HG02943 (cell line): ENCODE data around the gene C14orf93.
"Not testable (repeated sequence)": the region's sequence is repeated elsewhere in the genome, so short reads cannot be mapped to it uniquely, and the experiment has no call there.

Source experiments
- ATAC-seq: cut with Tn5 transposase; IDR thresholded peaks from one replicate; pipeline ENCODE4 v1.9.1; 2021; ENCODE audit warnings: mild to moderate bottlenecking, low read depth, moderate library complexity; ENCODE audit not compliant: unreplicated experiment

The C14orf93 gene

DNA sequence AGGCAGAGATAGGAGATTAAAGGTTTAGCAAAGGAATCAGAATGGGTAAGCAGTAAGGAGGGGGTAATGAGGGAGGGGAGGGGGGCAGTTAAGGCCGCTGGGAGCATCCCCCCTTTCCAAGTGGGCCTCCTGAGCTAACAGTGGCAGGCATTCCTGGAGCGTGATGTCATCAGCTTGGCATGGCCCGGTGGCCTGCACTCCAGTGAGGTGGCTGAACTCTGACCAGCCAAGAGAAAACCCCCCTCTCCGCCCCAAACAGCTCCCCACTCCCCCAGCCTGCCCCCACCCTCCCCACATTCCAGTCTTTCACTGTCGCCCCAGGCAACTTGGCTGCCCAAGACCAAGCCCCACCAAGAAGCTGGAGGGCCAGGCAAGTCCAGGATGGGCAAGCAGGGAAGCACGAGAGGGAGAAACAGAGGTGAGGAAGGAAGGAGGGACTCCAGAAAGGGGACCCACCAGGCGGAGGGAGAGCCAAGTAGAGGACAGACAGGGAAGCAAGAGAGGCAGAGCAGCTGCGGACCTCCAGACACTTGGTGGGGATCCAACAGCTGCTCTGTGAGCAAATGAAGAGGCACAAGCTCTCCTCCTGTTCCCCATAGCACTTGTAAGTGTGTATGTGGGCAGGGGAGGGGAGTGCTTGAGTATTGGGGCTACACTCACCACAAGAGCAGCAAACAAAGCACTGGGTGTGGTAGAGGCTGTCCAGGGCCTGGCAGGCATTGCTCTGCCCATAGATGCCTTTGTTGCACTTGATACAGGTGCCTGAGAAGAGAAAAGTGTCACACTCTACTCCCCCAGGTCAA is 32.1 kb downstream of the C14orf93 start:
- ATAC-seq: no peak

DNA sequence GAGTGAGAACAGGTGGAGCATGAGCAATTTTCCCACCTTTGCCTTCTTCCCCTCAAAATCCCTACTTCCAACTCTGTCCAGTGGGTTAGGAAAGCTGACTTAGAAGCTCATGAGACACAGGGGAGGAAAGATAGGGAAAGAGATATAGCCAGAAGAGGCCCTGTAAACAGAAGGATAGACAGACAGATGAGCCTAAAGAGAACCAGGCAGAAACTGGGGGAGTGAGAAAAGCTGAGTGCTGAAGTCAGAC is 32.6 kb downstream of the C14orf93 start:
- ATAC-seq: no peak

DNA sequence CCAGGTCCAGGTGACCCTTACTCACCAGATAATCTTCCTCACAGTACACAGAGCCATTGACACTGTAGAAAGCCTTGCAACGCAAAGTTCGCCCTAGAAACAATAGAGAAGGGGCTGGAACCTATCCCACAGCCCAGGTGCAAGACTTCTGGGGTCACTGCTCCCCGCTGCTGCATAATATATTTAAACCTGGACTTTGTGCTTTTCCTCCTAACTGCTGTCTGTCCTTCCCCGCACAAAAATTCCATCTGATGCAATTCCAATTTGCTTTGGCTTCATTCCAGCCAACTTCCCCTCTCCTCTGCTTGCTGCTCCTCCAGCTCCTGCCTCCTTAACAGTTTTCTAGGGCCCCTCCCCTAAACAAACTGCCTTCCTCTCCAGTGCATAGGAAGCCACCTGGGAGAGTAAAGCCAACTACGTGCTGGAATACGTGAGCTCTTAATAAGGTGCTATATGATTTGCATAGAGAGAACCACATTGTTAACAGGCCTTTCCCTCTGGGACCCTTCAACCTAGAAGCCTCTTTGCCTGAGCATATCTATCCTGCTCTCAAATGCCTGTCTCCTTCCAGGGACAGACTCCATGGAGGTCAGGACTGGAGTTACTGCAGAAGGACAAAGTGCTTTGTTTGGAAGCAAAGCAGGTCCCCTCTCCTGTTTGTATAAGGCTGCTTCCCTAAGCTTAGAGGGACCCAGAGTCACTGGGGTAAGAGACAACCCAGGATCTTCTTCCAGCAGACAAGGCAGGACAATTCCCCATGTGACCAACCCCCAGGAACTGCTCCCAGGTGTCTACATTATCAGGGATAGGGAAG is 33.1 kb downstream of the C14orf93 start:
- no peak for ATAC-seq

DNA sequence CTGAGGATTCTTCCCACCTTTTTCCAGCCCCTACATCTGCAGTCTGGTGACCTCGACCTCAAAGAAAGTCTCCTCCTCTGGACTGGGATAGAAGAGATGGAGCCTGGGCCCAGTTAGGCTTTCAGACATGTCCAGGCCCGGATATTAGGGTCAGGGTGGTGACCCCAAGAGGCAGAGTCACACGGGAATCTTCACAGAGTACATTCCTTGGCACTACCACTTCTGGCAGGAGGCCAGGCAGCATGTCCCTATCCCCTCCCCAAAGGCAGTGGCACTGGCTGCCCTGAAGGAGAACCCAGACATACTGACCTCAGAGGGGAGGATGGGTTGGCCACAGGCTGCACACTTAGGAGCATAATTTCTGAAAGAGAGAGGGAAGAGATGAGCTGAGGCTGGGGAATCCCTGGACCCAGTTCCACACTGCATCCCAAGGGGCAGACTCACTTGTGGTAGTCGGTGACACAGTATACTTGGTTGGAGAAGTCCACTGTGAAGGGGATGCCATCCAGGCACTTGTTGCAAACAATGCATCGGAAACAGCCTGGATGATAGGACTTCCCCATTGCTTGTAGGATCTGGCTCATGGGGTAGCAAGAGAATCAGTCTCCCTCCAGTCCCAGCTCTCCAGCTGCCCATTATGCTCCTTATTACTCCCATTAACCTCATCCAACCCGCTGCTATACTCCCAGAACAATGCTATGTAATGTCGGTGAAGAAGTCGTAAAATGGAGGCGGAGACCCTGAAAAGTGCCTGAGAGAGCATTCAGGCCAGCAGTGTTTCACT is 35.2 kb downstream of the C14orf93 start:
- no peak for ATAC-seq

DNA sequence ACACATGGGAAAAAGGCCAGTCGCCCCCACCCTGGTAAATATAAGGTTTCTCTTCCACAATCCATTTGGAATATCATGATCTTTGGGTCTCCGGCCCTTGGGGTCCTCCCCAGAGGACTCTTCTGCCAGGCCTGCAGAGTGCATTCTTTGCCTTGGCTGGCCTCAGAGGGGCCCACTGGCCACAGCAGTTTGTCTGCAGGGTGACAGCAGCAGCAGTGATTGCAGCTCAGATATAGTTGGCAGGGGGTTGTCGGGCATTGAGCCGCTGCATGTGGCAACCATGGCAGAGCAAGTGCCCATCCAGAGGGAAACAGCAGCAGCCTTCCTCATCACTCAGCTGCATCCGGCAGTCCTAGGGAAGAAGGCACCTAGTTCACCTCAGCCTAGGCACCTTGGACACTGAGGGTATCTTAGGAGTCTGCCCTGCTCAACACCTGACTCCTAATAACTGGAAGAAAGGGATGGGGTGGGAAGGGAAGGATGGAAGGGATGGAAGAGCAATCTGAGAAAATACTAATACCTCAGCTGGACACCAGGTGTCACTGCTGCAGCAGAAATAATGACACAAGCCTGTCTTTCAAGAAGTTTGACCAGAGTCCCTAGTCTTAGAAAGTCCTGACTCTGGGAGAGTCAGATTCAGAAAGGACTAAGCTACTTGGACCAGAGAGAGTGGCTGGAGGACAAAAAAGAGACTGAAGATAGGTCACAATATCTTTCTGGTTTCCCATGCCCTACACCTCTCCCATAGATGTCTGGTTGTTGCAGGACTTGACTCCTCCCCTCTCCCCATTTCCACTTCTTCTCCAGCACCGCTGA is 36.5 kb downstream of the C14orf93 start:
- no peak for ATAC-seq

DNA sequence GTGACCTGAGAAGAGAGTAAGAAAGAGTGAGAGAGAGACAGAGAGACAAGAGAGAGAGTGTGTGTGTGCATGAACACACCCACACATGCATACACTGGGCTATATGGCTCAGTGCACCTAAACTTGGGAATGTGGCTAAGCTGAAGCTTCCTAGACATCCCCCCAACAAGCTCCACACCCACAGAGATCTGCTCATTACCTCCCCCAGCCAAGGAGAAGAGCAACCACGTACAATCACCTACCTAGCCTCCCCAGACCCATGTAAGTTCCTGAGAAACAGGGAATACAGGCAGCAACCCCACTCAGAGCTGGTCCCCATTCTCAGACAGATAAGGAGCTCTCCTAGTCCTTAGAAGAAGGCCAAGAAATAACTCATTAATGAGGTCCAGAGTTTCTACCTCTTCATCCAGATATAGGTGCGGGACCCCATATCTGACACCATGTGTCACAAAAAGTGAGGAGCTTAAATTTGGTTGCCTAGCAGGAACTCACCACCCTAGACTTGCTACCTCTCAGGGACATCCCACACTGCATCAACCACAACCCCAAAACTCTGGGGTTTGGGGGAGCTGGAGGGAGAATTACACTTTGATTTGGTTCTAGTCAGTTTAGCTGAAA is 37.5 kb downstream of the C14orf93 start:
- no peak for ATAC-seq

DNA sequence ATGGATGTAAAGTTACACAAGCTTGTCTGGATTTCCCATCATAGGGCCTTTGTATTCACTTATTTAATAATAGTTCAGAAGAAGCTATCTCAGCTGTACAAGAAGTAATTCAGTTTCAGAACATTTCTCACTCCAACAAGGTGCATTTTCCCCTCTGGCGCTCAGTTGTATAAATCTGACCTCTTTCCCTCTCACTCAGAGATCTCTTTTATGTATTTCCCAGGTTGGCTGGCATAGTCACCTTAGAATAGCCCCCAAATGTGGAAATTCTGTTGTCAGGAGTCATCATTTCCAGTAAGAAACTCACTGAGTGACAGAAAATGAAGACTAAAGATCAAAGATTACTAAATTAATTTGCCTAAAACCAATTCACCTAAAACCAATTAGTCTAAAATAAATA is 38.8 kb downstream of the C14orf93 start:
- no peak for ATAC-seq

DNA sequence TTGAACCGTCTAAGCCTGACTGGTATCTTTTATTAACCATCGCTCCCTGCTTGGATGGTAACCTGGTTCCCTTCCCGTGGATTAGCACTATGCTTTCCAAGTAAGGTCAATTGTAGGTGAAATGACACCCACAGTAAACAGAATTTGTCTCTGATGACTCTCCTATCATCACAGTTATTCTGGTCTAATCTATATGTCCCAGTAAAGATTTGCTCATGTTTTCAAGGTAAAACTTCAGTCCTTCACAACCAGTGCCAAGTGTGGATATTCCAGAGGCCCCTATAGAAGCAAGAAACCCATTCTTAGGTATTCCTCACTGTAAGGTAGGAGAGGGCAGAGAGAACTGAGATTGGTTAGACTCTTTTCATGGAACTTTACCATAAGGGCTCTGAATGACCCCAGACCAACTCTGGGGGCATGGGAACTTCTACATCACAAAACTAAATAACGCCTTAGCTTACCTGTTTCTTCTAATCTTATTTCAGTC is 43.1 kb downstream of the C14orf93 start:
- no peak for ATAC-seq

DNA sequence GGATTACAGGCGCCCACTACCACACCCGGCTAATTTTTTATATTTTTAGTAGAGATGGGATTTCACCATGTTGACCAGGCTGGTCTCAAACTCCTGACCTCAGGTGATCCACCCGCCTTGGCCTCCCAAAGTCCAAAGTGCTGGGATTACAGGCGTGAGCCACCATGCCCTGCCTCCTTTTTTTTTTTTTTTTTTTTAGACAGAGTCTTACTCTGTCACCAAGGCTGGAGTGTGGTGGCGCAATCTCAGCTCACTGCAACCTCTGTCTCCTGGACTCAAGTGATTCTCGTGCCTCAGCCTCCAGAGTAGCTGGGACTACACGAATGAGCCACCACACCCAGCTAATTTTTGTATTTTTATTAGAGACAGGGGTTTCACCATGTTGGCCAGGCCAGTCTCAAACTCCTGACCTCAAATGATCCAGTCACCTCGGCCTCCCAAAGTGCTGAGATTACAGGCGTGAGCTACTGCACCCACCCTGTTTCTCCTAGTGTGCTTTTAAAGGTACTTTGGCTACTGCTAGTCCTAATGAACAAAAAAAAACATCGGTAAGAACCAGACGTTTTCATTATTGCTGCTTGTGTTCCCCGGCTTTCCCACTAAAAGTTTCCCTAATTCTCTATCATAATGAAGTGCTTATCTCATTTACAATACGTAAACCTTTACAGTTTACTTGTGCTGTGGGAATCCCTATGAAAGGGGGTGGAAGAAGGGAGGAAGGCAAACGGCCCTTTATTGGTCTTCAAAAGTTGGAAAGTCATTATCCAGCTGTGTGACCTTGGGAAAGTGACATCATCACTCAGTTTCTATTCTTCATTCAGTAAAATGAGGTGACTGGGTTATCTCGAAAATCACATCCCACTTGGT is 43.8 kb downstream of the C14orf93 start:
- not testable (repeated sequence) for ATAC-seq

DNA sequence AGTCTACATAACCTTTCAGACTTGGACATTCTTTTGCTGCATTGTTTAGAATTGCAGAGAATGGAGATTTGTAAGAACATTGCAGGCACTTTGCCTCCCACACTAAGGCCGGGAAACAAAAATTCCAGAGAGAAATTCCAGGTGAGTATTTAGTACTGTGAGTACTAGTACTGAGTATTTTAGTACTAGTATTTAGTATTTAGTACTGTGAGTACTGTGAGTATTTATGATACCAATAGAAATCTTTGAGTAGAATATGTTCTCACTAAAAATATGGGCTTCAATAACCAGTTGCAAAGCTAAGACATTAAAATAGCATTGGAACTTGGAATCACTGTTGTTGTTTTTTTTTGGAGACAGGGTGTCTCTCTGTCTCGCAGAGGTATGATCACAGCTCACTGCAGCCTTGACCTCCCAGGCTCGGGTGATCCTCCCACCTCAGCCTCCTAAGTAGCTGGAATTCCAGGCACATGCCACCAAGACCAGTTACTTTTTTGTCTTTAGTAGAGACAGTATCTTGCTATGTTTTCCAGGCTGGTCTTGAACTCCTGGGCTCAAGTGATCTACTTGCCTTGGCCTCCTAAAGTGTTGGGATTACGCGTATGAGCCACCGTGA is 47.8 kb downstream of the C14orf93 start:
- ATAC-seq: no peak

DNA sequence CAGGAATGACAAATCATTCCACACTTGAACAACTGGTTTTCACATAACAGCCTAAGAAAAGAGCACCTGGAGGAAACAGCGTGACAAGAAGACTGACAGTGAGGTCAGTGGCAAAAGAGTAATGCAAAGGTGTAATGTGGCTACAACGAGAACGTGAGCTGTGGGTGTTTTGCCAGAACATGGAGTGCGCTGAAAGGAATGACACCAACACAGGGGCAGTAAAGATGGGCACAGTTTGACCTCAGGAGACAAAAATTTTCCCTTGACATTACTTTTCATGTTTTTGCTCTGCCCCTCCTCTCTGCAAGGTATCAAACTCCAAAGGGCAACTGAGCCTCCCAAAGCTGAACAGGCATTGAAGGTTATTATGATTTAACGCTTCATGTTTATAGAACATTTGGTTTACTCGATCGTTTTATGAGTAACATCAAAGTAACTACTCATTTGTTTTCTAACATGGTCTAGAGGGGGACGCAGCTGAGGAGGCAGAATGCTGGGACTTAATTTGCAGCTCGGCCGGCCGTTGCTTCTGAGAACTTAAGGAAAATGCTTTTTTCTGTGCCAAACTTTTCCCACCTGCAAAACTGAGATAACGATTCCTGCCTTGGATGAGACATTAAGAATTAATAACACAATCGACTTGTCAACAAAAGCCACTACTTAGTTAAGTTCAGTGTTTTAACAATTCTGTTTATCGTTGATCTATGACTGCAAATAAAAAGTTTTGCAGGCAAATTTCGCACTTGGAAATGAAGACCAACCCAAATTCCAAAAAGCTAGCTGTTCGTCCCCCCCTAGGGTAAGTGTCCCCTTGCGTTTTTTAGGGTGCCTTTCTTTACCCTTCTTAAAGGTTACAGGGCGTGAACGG is 54.0 kb downstream of the C14orf93 start:
- no peak for ATAC-seq

DNA sequence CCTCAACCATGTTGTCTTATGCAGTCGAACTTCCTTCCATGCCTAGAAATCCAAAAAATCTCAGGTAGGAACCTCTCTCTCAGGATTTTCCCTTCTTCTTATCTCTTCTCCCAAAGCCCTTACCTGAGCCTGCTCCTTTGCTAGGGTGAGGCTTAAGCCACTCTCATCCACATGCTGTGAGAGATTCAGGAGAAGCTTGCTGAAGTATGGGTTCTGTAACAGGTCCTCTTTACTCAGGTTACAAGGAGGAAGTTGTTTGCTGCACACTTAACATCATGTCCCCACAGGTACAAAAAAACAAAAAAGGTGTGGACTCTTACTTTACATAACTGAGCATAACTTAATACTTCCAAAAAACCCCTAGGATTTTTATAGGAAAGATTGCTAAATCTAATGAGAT is 57.5 kb downstream of the C14orf93 start:
- no peak for ATAC-seq

DNA sequence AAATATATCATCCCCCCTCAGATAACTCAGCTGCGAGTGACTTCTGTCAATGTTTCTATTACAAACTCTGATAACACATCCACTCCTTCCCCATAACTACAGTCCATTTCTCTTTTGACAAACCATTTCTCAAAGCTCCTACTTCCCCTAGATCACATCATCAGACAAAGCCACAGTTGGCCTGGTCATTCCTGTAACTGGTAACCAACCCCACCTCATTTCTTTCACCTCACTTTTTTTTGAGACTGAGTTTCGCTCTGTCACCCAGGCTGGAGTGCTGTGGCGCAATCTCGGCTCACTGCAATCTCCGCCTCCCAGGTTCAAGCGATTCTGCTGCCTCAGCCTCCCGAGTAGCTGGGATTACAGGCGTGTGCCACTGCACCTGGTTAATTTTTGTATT is 58.1 kb downstream of the C14orf93 start:
- ATAC-seq: not testable (repeated sequence)

DNA sequence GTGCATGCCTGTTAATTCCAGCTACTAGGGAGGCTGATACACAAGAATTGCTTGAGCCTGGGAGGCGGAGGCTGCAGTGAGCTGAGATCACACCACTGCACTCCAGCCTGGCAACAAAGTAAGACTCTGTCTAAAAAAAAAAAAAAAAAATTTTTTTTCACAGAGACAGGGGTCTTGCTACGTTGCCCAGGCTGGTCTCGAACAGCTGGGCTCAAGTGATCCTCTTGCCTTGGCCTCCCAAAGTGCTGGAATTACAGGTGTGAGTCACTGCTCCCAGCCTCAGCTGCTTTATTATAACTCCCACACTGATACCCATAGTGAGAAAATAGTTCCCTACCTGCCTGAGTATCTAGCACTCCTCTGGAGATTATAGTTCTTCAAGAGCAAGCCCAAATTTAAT is 64.3 kb downstream of the C14orf93 start:
- ATAC-seq: no peak

DNA sequence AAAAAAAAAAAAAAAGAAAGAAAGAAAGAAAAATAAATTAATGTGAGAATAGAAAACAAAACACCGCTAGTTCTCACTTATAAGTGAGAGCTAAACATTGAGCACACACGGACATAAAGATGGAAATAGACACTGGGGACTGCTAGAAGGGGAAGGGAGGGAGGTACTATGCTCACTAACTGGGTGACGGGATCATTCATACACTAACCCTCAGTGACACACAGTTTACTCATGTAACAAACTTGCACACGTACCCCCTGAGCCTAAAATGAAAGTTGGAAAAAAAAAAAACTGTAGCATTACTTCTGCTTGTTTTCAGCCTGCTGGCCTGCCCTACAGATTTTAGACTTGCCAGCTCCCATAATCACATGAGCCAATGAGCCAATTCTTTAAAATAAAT is 70.3 kb downstream of the C14orf93 start:
- no peak for ATAC-seq
